GM18868 (cell line): ENCODE results near the gene NAT9.

ENCODE experiments used
- ATAC-seq: cut with Tn5 transposase; IDR thresholded peaks from one replicate; pipeline ENCODE4 v1.9.1; 2021; ENCODE audit warnings: mild to moderate bottlenecking, moderate library complexity; ENCODE audit not compliant: unreplicated experiment

The NAT9 gene

GRCh38 chr17:74746922-74747321, 29.2 kb downstream of the NAT9 start:
- no peak for ATAC-seq

GRCh38 chr17:74746376-74746775, 29.8 kb downstream of the NAT9 start:
- ATAC-seq: no peak

GRCh38 chr17:74745548-74746177, 30.5 kb downstream of the NAT9 start:
- no peak for ATAC-seq

GRCh38 chr17:74744714-74745547, 31.2 kb downstream of the NAT9 start:
- ATAC-seq: no peak

- ATAC-seq: no peak
Observed at GRCh38 chr17:74744349-74744713, 31.8 kb downstream of the NAT9 start.

- no peak for ATAC-seq
Observed at GRCh38 chr17:74743755-74744154, 32.4 kb downstream of the NAT9 start.

- no peak for ATAC-seq
Observed at GRCh38 chr17:74742978-74743545, 33.1 kb downstream of the NAT9 start.

- no peak for ATAC-seq
Observed at GRCh38 chr17:74742153-74742515, 34.0 kb downstream of the NAT9 start.

GRCh38 chr17:74740641-74741387, 35.3 kb downstream of the NAT9 start:
- no peak for ATAC-seq

- no peak for ATAC-seq
Observed at GRCh38 chr17:74740173-74740572, 36.0 kb downstream of the NAT9 start.

- no peak for ATAC-seq
Observed at GRCh38 chr17:74739227-74739831, 36.8 kb downstream of the NAT9 start.

GRCh38 chr17:74738051-74738996, 37.8 kb downstream of the NAT9 start:
- no peak for ATAC-seq

GRCh38 chr17:74737299-74738050, 38.7 kb downstream of the NAT9 start:
- no peak for ATAC-seq

GRCh38 chr17:74736513-74737298, 39.4 kb downstream of the NAT9 start, which contains the start of gene RAB37:
Gene RAB37 (plus strand): TSS chr17:74737256. CDS start chr17:74737273, 17 bp downstream.
- ATAC-seq: no peak

GRCh38 chr17:74734256-74734655, 41.9 kb downstream of the NAT9 start:
- no peak for ATAC-seq

- no peak for ATAC-seq
Observed at GRCh38 chr17:74733365-74734122, 42.6 kb downstream of the NAT9 start.

- no peak for ATAC-seq
Observed at GRCh38 chr17:74732042-74732867, 43.9 kb downstream of the NAT9 start.
